OCI-LY7 (cell line): Measurements from ENCODE around the gene MRPL10. TPM values are rescaled to one million over a fixed set of nuclear protein-coding genes. Genes with fewer than 3 reads are reported as not detected.

ENCODE experiments used
- BruUV-seq: library from RNA; stranded (reverse); fragments of 400-500 nt; replicated peaks from 2 replicates; lab custom pipeline; 2021; lab: Mats Ljungman, UMichigan
- CTCF ChIA-PET: fragments of 300-600 bp; sonication (Branson Sonifier 250); formaldehyde crosslinking; loops from one replicate; lab custom pipeline; 2022; ENCODE audit warnings: antibody characterized with exemption; ENCODE audit not compliant: unreplicated experiment; lab: Charles Lee
- POLR2A ChIA-PET: fragments of 300-600 bp; sonication (Branson Sonifier 250); formaldehyde crosslinking; loops from one replicate; lab custom pipeline; 2022; ENCODE audit warnings: antibody characterized with exemption; lab: Charles Lee
- DNase-seq: peaks from one replicate; pipeline ENCODE4 v3.0.0-alpha.2; 2015; ENCODE audit warnings: low spot score
- H2AFZ ChIP-seq: fragments of 200-600 bp; sonication (generic), shearing (Covaris generic); 2 replicates; pipeline ENCODE4 v1.6.1; 2014; ENCODE audit warnings: mild to moderate bottlenecking, antibody characterized with exemption, low read length, moderate library complexity
- H3K27ac ChIP-seq: fragments of 200-600 bp; sonication (generic); 2 replicates; pipeline ENCODE4 v1.5.1; 2014; ENCODE audit warnings: mixed run types, low read depth, mild to moderate bottlenecking, moderate library complexity, low read length, inconsistent platforms; ENCODE audit not compliant: poor library complexity, severe bottlenecking
- H3K36me3 ChIP-seq: fragments of 200-600 bp; sonication (generic); 2 replicates; pipeline ENCODE4 v1.6.1; 2014; ENCODE audit warnings: mild to moderate bottlenecking, antibody characterized with exemption, low read length, moderate library complexity, mixed read lengths; ENCODE audit not compliant: insufficient read depth
- H3K4me1 ChIP-seq: fragments of 200-600 bp; sonication (generic); 2 replicates; pipeline ENCODE4 v1.5.1; 2014; ENCODE audit warnings: mild to moderate bottlenecking, low read length; ENCODE audit not compliant: insufficient read depth, poor library complexity, severe bottlenecking
- H3K4me2 ChIP-seq: fragments of 200-600 bp; sonication (generic); 2 replicates; pipeline ENCODE4 v1.6.1; 2014; ENCODE audit warnings: mild to moderate bottlenecking, low read length
- H3K4me3 ChIP-seq: fragments of 200-600 bp; sonication (generic); 2 replicates; pipeline ENCODE4 v1.5.1; 2014; ENCODE audit warnings: mild to moderate bottlenecking, low read depth, low read length; ENCODE audit not compliant: poor library complexity, severe bottlenecking
- H3K79me2 ChIP-seq: fragments of 200-600 bp; sonication (generic); 2 replicates; pipeline ENCODE4 v1.6.1; 2016; ENCODE audit warnings: low read depth, mild to moderate bottlenecking, low read length, moderate library complexity, mixed read lengths; ENCODE audit not compliant: insufficient read depth
- H3K9me2 ChIP-seq: fragments of 200-600 bp; sonication (generic); 2 replicates; pipeline ENCODE4 v1.6.1; 2016; ENCODE audit warnings: mild to moderate bottlenecking, low read length, mixed read lengths; ENCODE audit not compliant: insufficient read depth
- H3K9me3 ChIP-seq: fragments of 200-600 bp; sonication (generic); 2 replicates; pipeline ENCODE4 v1.6.1; 2014; ENCODE audit warnings: mild to moderate bottlenecking, mixed run types, low read length, mixed read lengths
- H4K20me1 ChIP-seq: fragments of 200-600 bp; sonication (generic); 2 replicates; pipeline ENCODE4 v1.6.1; 2014; ENCODE audit warnings: mild to moderate bottlenecking, antibody characterized with exemption, low read length, moderate library complexity, mixed read lengths; ENCODE audit not compliant: insufficient read depth
- EZH2phosphoT487 ChIP-seq: fragments of 200-600 bp; sonication (generic); IDR thresholded peaks from 2 replicates; pipeline ENCODE4 v1.6.1; 2018; ENCODE audit warnings: low read depth, borderline replicate concordance, mild to moderate bottlenecking, mixed run types, antibody characterized with exemption, low read length, moderate library complexity, mixed read lengths
- intact Hi-C: fragments of 100-400 bp; cut with micrococcal nuclease; formaldehyde crosslinking; loops from one replicate; pipeline ENCODE4 v1.10.0; 2022; ENCODE audit not compliant: unreplicated experiment
- total RNA-seq, 2 experiments: library from RNA; depleted of rRNA in 1 of 2; stranded (reverse); fragments of >200 nt in 1 of 2; shearing (Covaris generic) in 1 of 2; gene quantifications; 2 replicates each; pipeline ENCODE4 v1.2.3, GENCODE V29; 2014 to 2022
- TF ChIP-seq, protein P1 (sequence below): fragments of 200-600 bp; sonication (generic); conservative IDR thresholded peaks from 2 replicates; pipeline ENCODE4 v1.5.1; 2014; ENCODE audit warnings: mild to moderate bottlenecking, antibody characterized with exemption, low read length, moderate library complexity, mixed read lengths

MRPL10 gene
- total RNA-seq, 2 experiments from 2014 or later, result 50.8 to 56.7 TPM

GRCh38 chr17:47776330-47777197 is 54.8 kb downstream of the MRPL10 start:
- Histone ChIP-seq H3K79me2 (no peaks in the 10 kb centered on the region), H4K20me1 (0 out of 2 replicates have a peak, but pooled peaks cover 4% of the 10 kb centered on the region), H3K9me2 (no peaks in the 10 kb centered on the region), H3K27ac (no peak overlapping the region), H3K4me3 (no peak overlapping the region), H3K36me3 (no peaks in the 10 kb centered on the region), H3K4me1 (no peaks in the 10 kb centered on the region), H2AFZ (no peak overlapping the region), H3K9me3 (no peaks in the 10 kb centered on the region), H3K4me2 (no peak overlapping the region)
- CTCF ChIA-PET, result no interaction called here
- BruUV-seq, result no TSS peak
- POLR2A ChIA-PET, result interaction anchor here (0.6 kb wide), 1 partner anchor 29 kb away, joined by 12 read pairs; no protein-coding TSS in a partner anchor
- intact Hi-C loops, result loop anchor here (1.0 to 2.0 kb wide), 2 partner anchors 26 to 114 kb away; no protein-coding TSS in a partner anchor
- TF ChIP-seq EZH2phosphoT487, result no peak
- TF ChIP-seq, protein P1, sequence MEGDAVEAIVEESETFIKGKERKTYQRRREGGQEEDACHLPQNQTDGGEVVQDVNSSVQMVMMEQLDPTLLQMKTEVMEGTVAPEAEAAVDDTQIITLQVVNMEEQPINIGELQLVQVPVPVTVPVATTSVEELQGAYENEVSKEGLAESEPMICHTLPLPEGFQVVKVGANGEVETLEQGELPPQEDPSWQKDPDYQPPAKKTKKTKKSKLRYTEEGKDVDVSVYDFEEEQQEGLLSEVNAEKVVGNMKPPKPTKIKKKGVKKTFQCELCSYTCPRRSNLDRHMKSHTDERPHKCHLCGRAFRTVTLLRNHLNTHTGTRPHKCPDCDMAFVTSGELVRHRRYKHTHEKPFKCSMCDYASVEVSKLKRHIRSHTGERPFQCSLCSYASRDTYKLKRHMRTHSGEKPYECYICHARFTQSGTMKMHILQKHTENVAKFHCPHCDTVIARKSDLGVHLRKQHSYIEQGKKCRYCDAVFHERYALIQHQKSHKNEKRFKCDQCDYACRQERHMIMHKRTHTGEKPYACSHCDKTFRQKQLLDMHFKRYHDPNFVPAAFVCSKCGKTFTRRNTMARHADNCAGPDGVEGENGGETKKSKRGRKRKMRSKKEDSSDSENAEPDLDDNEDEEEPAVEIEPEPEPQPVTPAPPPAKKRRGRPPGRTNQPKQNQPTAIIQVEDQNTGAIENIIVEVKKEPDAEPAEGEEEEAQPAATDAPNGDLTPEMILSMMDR, result peak; percentile 84
- peak; percentile 55 for DNase-seq

- Histone ChIP-seq H3K4me2 (no peak overlapping the region), H3K9me3 (no peaks in the 10 kb centered on the region), H3K9me2 (no peaks in the 10 kb centered on the region), H3K79me2 (no peaks in the 10 kb centered on the region), H3K36me3 (no peaks in the 10 kb centered on the region), H2AFZ (no peak overlapping the region), H3K27ac (no peak overlapping the region), H3K4me3 (no peak overlapping the region), H3K4me1 (no peaks in the 10 kb centered on the region), H4K20me1 (0 out of 2 replicates have a peak, but pooled peaks cover 4% of the 10 kb centered on the region)
- intact Hi-C loops, result no loop called here
- POLR2A ChIA-PET, result no interaction called here
- TF ChIP-seq EZH2phosphoT487, result no peak
- TF ChIP-seq, protein P1, result no peak
- CTCF ChIA-PET, result no interaction called here
- no TSS peak for BruUV-seq
- no peak for DNase-seq
Observed at GRCh38 chr17:47774987-47775580, 56.3 kb downstream of the MRPL10 start.
